GM23338 (cell line): ENCODE measurements around the gene RAB1B. TPM values are rescaled to one million over a fixed set of nuclear protein-coding genes. Genes with fewer than 3 reads are reported as not detected.
A peak's percentile ranks its signal among the peaks of the same experiment; 100 is the strongest.

Experiments
- ATAC-seq: fragments of 200-7000 bp; cut with Tn5 transposase; 3 replicates; pipeline ENCODE4 v1.9.1; 2020
- DNase-seq: peaks from one replicate; pipeline ENCODE4 v3.0.0-alpha.2; 2015; ENCODE audit warnings: low spot score
- H2AFZ ChIP-seq: fragments of 200-600 bp; sonication (generic); 2 replicates; pipeline ENCODE4 v1.8.0; 2016; ENCODE audit warnings: antibody characterized with exemption, mild to moderate bottlenecking, moderate library complexity
- H3F3A ChIP-seq: fragments of 200-600 bp; sonication (generic); replicated peaks from 2 replicates; pipeline ENCODE4 v1.8.0; 2017; ENCODE audit warnings: antibody characterized with exemption, mixed run types, low read depth
- H3K27ac ChIP-seq: fragments of 200-600 bp; sonication (generic); 2 replicates; pipeline ENCODE4 v1.6.1; 2016; ENCODE audit warnings: low read depth
- H3K27me3 ChIP-seq: fragments of 200-600 bp; sonication (generic); 2 replicates; pipeline ENCODE4 v1.8.0; 2016; ENCODE audit warnings: mild to moderate bottlenecking, mixed run types, moderate library complexity; ENCODE audit not compliant: insufficient read depth
- H3K36me3 ChIP-seq: fragments of 200-600 bp; sonication (generic); 2 replicates; pipeline ENCODE4 v1.8.0; 2016; ENCODE audit warnings: mild to moderate bottlenecking; ENCODE audit not compliant: insufficient read depth
- H3K4me1 ChIP-seq: fragments of 200-600 bp; sonication (generic); 2 replicates; pipeline ENCODE4 v1.8.0; 2016; ENCODE audit warnings: mild to moderate bottlenecking, moderate library complexity; ENCODE audit not compliant: insufficient read depth
- H3K4me2 ChIP-seq: fragments of 200-600 bp; sonication (generic); 2 replicates; pipeline ENCODE4 v1.7.1; 2017; ENCODE audit warnings: mixed run types
- H3K4me3 ChIP-seq: fragments of 200-600 bp; sonication (generic); 2 replicates; pipeline ENCODE4 v1.6.1; 2016; ENCODE audit warnings: mixed run types
- H3K79me2 ChIP-seq: fragments of 200-600 bp; sonication (generic); replicated peaks from 2 replicates; pipeline ENCODE4 v1.8.0; 2017; ENCODE audit warnings: mild to moderate bottlenecking; ENCODE audit not compliant: insufficient read depth
- H3K9me2 ChIP-seq: fragments of 200-600 bp; sonication (generic); 2 replicates; pipeline ENCODE4 v1.8.0; 2017; ENCODE audit not compliant: insufficient read depth
- H4K20me1 ChIP-seq: fragments of 200-600 bp; sonication (generic); replicated peaks from 2 replicates; pipeline ENCODE4 v1.8.0; 2017; ENCODE audit warnings: mild to moderate bottlenecking; ENCODE audit not compliant: insufficient read depth
- H3K27ac Mint-ChIP-seq: 2 replicates; pipeline ENCODE4 v1.8.0; 2020; ENCODE audit warnings: inconsistent platforms, mild to moderate bottlenecking, moderate library complexity, mixed read lengths
- H3K27me3 Mint-ChIP-seq: 3 replicates; pipeline ENCODE4 v1.8.0; 2022; ENCODE audit warnings: low read depth, mild to moderate bottlenecking, moderate library complexity, mixed read lengths, inconsistent platforms; ENCODE audit not compliant: insufficient read depth, poor library complexity
- H3K36me3 Mint-ChIP-seq: 3 replicates; pipeline ENCODE4 v1.8.0; 2021; ENCODE audit warnings: low read depth, mild to moderate bottlenecking, inconsistent platforms, moderate library complexity, mixed read lengths
- H3K4me1 Mint-ChIP-seq: 3 replicates; pipeline ENCODE4 v1.8.0; 2020; ENCODE audit warnings: mild to moderate bottlenecking, inconsistent platforms, mixed read lengths
- H3K4me3 Mint-ChIP-seq: 3 replicates; pipeline ENCODE4 v1.8.0; 2021; ENCODE audit warnings: moderate library complexity, mild to moderate bottlenecking, inconsistent platforms, mixed read lengths
- H3K9me3 Mint-ChIP-seq: 3 replicates; pipeline ENCODE4 v1.8.0; 2020; ENCODE audit warnings: moderate library complexity, mild to moderate bottlenecking, inconsistent platforms, mixed read lengths
- CREB1 ChIP-seq: fragments of 250-450 bp; sonication (Bioruptor Pico); IDR thresholded peaks from 2 replicates; pipeline ENCODE4 v1.5.0; 2020; ENCODE audit warnings: low read depth, mild to moderate bottlenecking, moderate library complexity
- EZH2 ChIP-seq: fragments of 200-600 bp; sonication (generic); IDR thresholded peaks from one replicate; pipeline ENCODE4 v1.8.0; 2017; ENCODE audit warnings: antibody characterized with exemption, mild to moderate bottlenecking, low read depth; ENCODE audit not compliant: unreplicated experiment
- EZH2phosphoT487 ChIP-seq: fragments of 200-600 bp; sonication (generic); IDR thresholded peaks from one replicate; pipeline ENCODE4 v1.8.1; 2018; ENCODE audit warnings: antibody characterized with exemption; ENCODE audit not compliant: unreplicated experiment
- JUNB ChIP-seq: IDR thresholded peaks from one replicate; pipeline ENCODE4 v1.6.1; 2016; ENCODE audit warnings: antibody characterized with exemption; ENCODE audit not compliant: unreplicated experiment
- NANOG ChIP-seq: IDR thresholded peaks from 2 replicates; pipeline ENCODE4 v1.6.1; 2016; ENCODE audit warnings: antibody characterized with exemption, borderline replicate concordance
- POLR2AphosphoS5 ChIP-seq: IDR thresholded peaks from 2 replicates; pipeline ENCODE4 v1.6.1; 2016; ENCODE audit warnings: antibody characterized with exemption, low read depth
- STAT1 ChIP-seq: IDR thresholded peaks from one replicate; pipeline ENCODE4 v1.6.1; 2016; ENCODE audit warnings: antibody characterized with exemption; ENCODE audit not compliant: unreplicated experiment
- ZNF331 ChIP-seq: fragments of 250-450 bp; sonication (Bioruptor Pico); IDR thresholded peaks from 2 replicates; pipeline ENCODE4 v1.5.0; 2020; ENCODE audit warnings: low read depth, mild to moderate bottlenecking, moderate library complexity
- polyA plus RNA-seq: library from polyadenylated mRNA; unstranded; fragments of >200 nt; fragmentation: Nextera tagmentation; extraction: Ambion mirVana; gene quantifications from 2 replicates; pipeline ENCODE4 v1.2.1, GENCODE V29; 2016
- total RNA-seq: library from RNA; depleted of rRNA; stranded (reverse); fragments of >200 nt; shearing (Covaris generic); gene quantifications from 2 replicates; pipeline ENCODE4 v1.2.3, GENCODE V29; 2014
- TF ChIP-seq, protein P1 (sequence below): fragments of 250-450 bp; sonication (Bioruptor Pico); IDR thresholded peaks from 2 replicates; pipeline ENCODE4 v1.5.0; 2020; ENCODE audit warnings: mild to moderate bottlenecking, moderate library complexity
- TF ChIP-seq, protein P2 (sequence below), 2 experiments: fragments of 200-600 bp in 1 of 2; sonication (generic) in 1 of 2; conservative IDR thresholded peaks; 2 replicates each; pipeline versions ENCODE4 v1.5.1 to v1.6.1; 2016 to 2017; ENCODE audit warnings: antibody characterized with exemption in 2 of 2, low read depth in 2 of 2, mild to moderate bottlenecking in 2 of 2, moderate library complexity in 1 of 2
- TF ChIP-seq, protein P3 (sequence below): IDR thresholded peaks from one replicate; pipeline ENCODE4 v1.6.1; 2018; ENCODE audit warnings: antibody characterized with exemption; ENCODE audit not compliant: unreplicated experiment
- TF ChIP-seq, protein P4 (sequence below): IDR thresholded peaks from 2 replicates; pipeline ENCODE4 v1.6.1; 2016; ENCODE audit warnings: antibody characterized with exemption

Gene RAB1B
- total and polyA plus RNA-seq, 2 experiments from 2014 or later = 30.5 to 92.7 TPM

DNA sequence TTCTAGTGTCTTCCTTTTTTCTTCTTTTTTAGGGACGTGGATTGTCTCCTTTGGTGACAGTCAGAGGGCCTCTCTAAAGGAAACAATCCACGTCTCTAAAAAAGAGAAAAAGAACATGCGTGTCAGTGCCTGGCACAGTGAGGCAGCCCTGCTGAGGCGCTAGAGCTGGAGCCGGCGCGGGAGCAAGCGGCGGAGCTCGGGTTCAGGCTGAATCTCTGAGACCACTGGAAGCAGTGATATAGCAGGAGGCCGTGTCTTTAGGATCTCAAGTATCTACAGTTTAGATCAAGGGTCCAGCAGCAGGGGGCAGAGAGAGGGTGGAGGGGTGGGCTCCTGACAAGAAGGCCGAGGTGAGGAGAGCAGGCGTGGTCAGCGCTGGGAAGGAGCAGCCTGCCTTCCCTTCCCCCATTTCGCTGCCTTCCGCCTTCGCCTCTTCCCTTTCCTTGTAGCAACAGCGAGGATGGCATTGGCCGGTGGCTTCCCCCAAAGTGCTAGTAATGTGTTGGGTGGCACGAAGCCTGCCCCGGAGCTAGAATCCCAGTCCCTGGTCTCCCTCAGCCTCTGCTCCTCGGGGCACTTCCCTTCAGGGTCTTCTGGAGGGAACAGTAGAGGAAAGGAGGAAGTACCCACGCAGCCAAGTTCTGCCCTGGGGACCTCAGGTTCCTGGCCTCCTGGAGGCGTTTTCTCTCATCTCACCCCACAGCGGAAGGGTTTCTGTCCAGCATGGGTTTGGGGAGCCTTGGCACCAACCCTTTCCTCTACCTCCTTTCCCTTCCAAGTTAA is 28.2 kb upstream of the RAB1B start:
- Mint-ChIP-seq H3K4me3 (no peak overlapping the region), H3K4me1 (peaks cover 2% of the 10 kb centered on the region; the same call in 1 of the 3 replicates), H3K9me3 (no peaks in the 10 kb centered on the region), H3K27ac (no peak overlapping the region), H3K27me3 (peaks cover 11% of the 10 kb centered on the region), H3K36me3 (no peaks in the 10 kb centered on the region; the same call in 1 of the 3 replicates)
- no peaks in the 10 kb centered on the region for H3K27me3 ChIP-seq
- H3K79me2 ChIP-seq = no peaks in the 10 kb centered on the region
- H3K4me3 ChIP-seq = no peak overlapping the region
- H4K20me1 ChIP-seq = no peaks in the 10 kb centered on the region; the same call in 1 of the 2 replicates
- no peak overlapping the region for H2AFZ ChIP-seq
- 0 out of 2 replicates have a peak, but pooled peaks cover 4% of the 10 kb centered on the region for H3F3A ChIP-seq
- DNase-seq (no peak), ATAC-seq (peak; percentile 20)
- H3K4me2 ChIP-seq = no peak overlapping the region
- H3K9me2 ChIP-seq = no peaks in the 10 kb centered on the region
- TF ChIP-seq EZH2phosphoT487 (no peak), POLR2AphosphoS5 (no peak), CREB1 (no peak), JUNB (no peak), ZNF331 (no peak), EZH2 (no peak), STAT1 (no peak), NANOG (no peak)
- TF ChIP-seq, protein P1, sequence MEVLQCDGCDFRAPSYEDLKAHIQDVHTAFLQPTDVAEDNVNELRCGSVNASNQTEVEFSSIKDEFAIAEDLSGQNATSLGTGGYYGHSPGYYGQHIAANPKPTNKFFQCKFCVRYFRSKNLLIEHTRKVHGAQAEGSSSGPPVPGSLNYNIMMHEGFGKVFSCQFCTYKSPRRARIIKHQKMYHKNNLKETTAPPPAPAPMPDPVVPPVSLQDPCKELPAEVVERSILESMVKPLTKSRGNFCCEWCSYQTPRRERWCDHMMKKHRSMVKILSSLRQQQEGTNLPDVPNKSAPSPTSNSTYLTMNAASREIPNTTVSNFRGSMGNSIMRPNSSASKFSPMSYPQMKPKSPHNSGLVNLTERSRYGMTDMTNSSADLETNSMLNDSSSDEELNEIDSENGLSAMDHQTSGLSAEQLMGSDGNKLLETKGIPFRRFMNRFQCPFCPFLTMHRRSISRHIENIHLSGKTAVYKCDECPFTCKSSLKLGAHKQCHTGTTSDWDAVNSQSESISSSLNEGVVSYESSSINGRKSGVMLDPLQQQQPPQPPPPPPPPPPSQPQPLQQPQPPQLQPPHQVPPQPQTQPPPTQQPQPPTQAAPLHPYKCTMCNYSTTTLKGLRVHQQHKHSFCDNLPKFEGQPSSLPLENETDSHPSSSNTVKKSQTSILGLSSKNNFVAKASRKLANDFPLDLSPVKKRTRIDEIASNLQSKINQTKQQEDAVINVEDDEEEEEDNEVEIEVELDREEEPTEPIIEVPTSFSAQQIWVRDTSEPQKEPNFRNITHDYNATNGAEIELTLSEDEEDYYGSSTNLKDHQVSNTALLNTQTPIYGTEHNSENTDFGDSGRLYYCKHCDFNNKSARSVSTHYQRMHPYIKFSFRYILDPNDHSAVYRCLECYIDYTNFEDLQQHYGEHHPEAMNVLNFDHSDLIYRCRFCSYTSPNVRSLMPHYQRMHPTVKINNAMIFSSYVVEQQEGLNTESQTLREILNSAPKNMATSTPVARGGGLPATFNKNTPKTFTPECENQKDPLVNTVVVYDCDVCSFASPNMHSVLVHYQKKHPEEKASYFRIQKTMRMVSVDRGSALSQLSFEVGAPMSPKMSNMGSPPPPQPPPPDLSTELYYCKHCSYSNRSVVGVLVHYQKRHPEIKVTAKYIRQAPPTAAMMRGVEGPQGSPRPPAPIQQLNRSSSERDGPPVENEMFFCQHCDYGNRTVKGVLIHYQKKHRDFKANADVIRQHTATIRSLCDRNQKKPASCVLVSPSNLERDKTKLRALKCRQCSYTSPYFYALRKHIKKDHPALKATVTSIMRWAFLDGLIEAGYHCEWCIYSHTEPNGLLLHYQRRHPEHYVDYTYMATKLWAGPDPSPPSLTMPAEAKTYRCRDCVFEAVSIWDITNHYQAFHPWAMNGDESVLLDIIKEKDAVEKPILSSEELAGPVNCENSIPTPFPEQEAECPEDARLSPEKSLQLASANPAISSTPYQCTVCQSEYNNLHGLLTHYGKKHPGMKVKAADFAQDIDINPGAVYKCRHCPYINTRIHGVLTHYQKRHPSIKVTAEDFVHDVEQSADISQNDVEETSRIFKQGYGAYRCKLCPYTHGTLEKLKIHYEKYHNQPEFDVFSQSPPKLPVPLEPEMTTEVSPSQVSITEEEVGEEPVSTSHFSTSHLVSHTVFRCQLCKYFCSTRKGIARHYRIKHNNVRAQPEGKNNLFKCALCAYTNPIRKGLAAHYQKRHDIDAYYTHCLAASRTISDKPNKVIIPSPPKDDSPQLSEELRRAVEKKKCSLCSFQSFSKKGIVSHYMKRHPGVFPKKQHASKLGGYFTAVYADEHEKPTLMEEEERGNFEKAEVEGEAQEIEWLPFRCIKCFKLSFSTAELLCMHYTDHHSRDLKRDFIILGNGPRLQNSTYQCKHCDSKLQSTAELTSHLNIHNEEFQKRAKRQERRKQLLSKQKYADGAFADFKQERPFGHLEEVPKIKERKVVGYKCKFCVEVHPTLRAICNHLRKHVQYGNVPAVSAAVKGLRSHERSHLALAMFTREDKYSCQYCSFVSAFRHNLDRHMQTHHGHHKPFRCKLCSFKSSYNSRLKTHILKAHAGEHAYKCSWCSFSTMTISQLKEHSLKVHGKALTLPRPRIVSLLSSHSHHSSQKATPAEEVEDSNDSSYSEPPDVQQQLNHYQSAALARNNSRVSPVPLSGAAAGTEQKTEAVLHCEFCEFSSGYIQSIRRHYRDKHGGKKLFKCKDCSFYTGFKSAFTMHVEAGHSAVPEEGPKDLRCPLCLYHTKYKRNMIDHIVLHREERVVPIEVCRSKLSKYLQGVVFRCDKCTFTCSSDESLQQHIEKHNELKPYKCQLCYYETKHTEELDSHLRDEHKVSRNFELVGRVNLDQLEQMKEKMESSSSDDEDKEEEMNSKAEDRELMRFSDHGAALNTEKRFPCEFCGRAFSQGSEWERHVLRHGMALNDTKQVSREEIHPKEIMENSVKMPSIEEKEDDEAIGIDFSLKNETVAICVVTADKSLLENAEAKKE = no peak
- TF ChIP-seq, protein P2, sequence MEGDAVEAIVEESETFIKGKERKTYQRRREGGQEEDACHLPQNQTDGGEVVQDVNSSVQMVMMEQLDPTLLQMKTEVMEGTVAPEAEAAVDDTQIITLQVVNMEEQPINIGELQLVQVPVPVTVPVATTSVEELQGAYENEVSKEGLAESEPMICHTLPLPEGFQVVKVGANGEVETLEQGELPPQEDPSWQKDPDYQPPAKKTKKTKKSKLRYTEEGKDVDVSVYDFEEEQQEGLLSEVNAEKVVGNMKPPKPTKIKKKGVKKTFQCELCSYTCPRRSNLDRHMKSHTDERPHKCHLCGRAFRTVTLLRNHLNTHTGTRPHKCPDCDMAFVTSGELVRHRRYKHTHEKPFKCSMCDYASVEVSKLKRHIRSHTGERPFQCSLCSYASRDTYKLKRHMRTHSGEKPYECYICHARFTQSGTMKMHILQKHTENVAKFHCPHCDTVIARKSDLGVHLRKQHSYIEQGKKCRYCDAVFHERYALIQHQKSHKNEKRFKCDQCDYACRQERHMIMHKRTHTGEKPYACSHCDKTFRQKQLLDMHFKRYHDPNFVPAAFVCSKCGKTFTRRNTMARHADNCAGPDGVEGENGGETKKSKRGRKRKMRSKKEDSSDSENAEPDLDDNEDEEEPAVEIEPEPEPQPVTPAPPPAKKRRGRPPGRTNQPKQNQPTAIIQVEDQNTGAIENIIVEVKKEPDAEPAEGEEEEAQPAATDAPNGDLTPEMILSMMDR (conservative IDR thresholded peaks at IDR 0.05; ENCODE audit: low read depth in 2 of 2) = no peak
- TF ChIP-seq, protein P3, sequence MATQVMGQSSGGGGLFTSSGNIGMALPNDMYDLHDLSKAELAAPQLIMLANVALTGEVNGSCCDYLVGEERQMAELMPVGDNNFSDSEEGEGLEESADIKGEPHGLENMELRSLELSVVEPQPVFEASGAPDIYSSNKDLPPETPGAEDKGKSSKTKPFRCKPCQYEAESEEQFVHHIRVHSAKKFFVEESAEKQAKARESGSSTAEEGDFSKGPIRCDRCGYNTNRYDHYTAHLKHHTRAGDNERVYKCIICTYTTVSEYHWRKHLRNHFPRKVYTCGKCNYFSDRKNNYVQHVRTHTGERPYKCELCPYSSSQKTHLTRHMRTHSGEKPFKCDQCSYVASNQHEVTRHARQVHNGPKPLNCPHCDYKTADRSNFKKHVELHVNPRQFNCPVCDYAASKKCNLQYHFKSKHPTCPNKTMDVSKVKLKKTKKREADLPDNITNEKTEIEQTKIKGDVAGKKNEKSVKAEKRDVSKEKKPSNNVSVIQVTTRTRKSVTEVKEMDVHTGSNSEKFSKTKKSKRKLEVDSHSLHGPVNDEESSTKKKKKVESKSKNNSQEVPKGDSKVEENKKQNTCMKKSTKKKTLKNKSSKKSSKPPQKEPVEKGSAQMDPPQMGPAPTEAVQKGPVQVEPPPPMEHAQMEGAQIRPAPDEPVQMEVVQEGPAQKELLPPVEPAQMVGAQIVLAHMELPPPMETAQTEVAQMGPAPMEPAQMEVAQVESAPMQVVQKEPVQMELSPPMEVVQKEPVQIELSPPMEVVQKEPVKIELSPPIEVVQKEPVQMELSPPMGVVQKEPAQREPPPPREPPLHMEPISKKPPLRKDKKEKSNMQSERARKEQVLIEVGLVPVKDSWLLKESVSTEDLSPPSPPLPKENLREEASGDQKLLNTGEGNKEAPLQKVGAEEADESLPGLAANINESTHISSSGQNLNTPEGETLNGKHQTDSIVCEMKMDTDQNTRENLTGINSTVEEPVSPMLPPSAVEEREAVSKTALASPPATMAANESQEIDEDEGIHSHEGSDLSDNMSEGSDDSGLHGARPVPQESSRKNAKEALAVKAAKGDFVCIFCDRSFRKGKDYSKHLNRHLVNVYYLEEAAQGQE = no peak
- TF ChIP-seq, protein P4, sequence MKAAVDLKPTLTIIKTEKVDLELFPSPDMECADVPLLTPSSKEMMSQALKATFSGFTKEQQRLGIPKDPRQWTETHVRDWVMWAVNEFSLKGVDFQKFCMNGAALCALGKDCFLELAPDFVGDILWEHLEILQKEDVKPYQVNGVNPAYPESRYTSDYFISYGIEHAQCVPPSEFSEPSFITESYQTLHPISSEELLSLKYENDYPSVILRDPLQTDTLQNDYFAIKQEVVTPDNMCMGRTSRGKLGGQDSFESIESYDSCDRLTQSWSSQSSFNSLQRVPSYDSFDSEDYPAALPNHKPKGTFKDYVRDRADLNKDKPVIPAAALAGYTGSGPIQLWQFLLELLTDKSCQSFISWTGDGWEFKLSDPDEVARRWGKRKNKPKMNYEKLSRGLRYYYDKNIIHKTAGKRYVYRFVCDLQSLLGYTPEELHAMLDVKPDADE = no peak
- no peaks in the 10 kb centered on the region for H3K36me3 ChIP-seq
- no peaks in the 10 kb centered on the region for H3K4me1 ChIP-seq
- 0 out of 2 replicates have a peak overlapping the region, but pooled peaks have one; percentile 32 for H3K27ac ChIP-seq
